ENCODE results near the gene NPFFR2. TPM values are rescaled to one million over a fixed set of nuclear protein-coding genes. Genes with fewer than 3 reads are reported as not detected.

The NPFFR2 gene
- polyA plus RNA-seq = not detected

GRCh38 chr4:72031868-72032608, at the start of gene NPFFR2:
NPFFR2 (plus strand) TSS chr4:72032000; CDS start chr4:72128592, 96,592 bp downstream.
- DNase-seq = no peak
- Mint-ChIP-seq H3K27ac (no peak within 1 kb of the TSS), H3K4me3 (no peak within 1 kb of the TSS), H3K9me3 (peaks cover 0 to 14% (median 4%) of the 10 kb centered on the region in 6 donors), H3K4me1 (no peaks in the 10 kb centered on the region), H3K36me3 (no peaks in the 10 kb centered on the region), H3K27me3 (ENCODE audit: low read depth in 3 of 3) (peaks cover 0 to 6% (median 2%) of the 10 kb centered on the region in 3 donors)

- Mint-ChIP-seq H3K27ac (no peak overlapping the region), H3K4me1 (no peaks in the 10 kb centered on the region), H3K9me3 (peaks cover 5 to 25% (median 18%) of the 10 kb centered on the region in 6 donors), H3K27me3 (ENCODE audit: low read depth in 3 of 3) (peaks cover 0 to 2% (median 0%) of the 10 kb centered on the region in 3 donors), H3K4me3 (no peak overlapping the region), H3K36me3 (no peaks in the 10 kb centered on the region)
- DNase-seq = no peak
Measured at GRCh38 chr4:71992571-71993312, 39.1 kb upstream of the NPFFR2 start.

- DNase-seq = no peak
- H3K4me1 Mint-ChIP-seq = no peaks in the 10 kb centered on the region
- peaks cover 19 to 36% (median 21%) of the 10 kb centered on the region in 6 donors for H3K9me3 Mint-ChIP-seq
- no peaks in the 10 kb centered on the region for H3K36me3 Mint-ChIP-seq
- peaks cover 0 to 2% (median 0%) of the 10 kb centered on the region in 3 donors for H3K27me3 Mint-ChIP-seq (ENCODE audit: low read depth in 3 of 3)
- no peak overlapping the region for H3K27ac Mint-ChIP-seq
- no peak overlapping the region for H3K4me3 Mint-ChIP-seq
Measured at GRCh38 chr4:71994559-71994958, 37.2 kb upstream of the NPFFR2 start.

- Mint-ChIP-seq H3K27ac (no peak overlapping the region), H3K27me3 (ENCODE audit: low read depth in 3 of 3) (no peaks in the 10 kb centered on the region), H3K9me3 (peaks cover 20 to 36% (median 25%) of the 10 kb centered on the region in 6 donors), H3K4me1 (no peaks in the 10 kb centered on the region), H3K36me3 (no peaks in the 10 kb centered on the region), H3K4me3 (no peak overlapping the region)
- no peak for DNase-seq
Measured at GRCh38 chr4:71995297-71995696, 36.5 kb upstream of the NPFFR2 start.

- peaks cover 0 to 1% (median 0%) of the 10 kb centered on the region in 3 donors for H3K27me3 Mint-ChIP-seq (ENCODE audit: low read depth in 3 of 3)
Measured at GRCh38 chr4:72006586-72006985, 25.2 kb upstream of the NPFFR2 start.

GRCh38 chr4:72011906-72012305, 19.9 kb upstream of the NPFFR2 start:
- H3K27ac Mint-ChIP-seq = no peak overlapping the region
- H3K27me3 Mint-ChIP-seq (ENCODE audit: low read depth in 3 of 3) = no peaks in the 10 kb centered on the region
- no peak overlapping the region for H3K4me3 Mint-ChIP-seq
- H3K4me1 Mint-ChIP-seq = no peaks in the 10 kb centered on the region
- H3K36me3 Mint-ChIP-seq = no peaks in the 10 kb centered on the region
- no peak for DNase-seq
- peaks cover 0 to 14% (median 2%) of the 10 kb centered on the region in 6 donors for H3K9me3 Mint-ChIP-seq

More at GRCh38 chr4:72006586-72006985, 25.2 kb upstream of the NPFFR2 start:
- Mint-ChIP-seq H3K9me3 (peaks cover 0 to 5% (median 2%) of the 10 kb centered on the region in 6 donors), H3K4me3 (no peak overlapping the region), H3K27ac (no peak overlapping the region), H3K4me1 (no peaks in the 10 kb centered on the region), H3K36me3 (no peaks in the 10 kb centered on the region)
- DNase-seq = no peak

- no peak for DNase-seq
- Mint-ChIP-seq H3K27ac (no peak overlapping the region), H3K9me3 (peaks cover 0 to 14% (median 0%) of the 10 kb centered on the region in 6 donors), H3K4me3 (no peak overlapping the region), H3K27me3 (ENCODE audit: low read depth in 3 of 3) (peaks cover 0 to 2% (median 0%) of the 10 kb centered on the region in 3 donors), H3K36me3 (no peaks in the 10 kb centered on the region), H3K4me1 (no peaks in the 10 kb centered on the region)
Measured at GRCh38 chr4:72016011-72016410, 15.8 kb upstream of the NPFFR2 start.

- Mint-ChIP-seq H3K9me3 (peaks cover 0 to 4% (median 0%) of the 10 kb centered on the region in 6 donors), H3K36me3 (no peaks in the 10 kb centered on the region), H3K27ac (no peak overlapping the region), H3K27me3 (ENCODE audit: low read depth in 3 of 3) (peaks cover 0 to 4% (median 0%) of the 10 kb centered on the region in 3 donors), H3K4me1 (no peaks in the 10 kb centered on the region), H3K4me3 (no peak overlapping the region)
- DNase-seq = no peak
Measured at GRCh38 chr4:72019688-72020087, 12.1 kb upstream of the NPFFR2 start.

GRCh38 chr4:72022553-72022952, 9.2 kb upstream of the NPFFR2 start:
- Mint-ChIP-seq H3K36me3 (no peaks in the 10 kb centered on the region), H3K9me3 (peaks cover 0 to 8% (median 1%) of the 10 kb centered on the region in 6 donors), H3K27me3 (ENCODE audit: low read depth in 3 of 3) (peaks cover 0 to 4% (median 0%) of the 10 kb centered on the region in 3 donors), H3K27ac (no peak overlapping the region), H3K4me3 (no peak overlapping the region), H3K4me1 (no peaks in the 10 kb centered on the region)
- no peak for DNase-seq

GRCh38 chr4:72055566-72055965, 23.8 kb downstream of the NPFFR2 start:
- Mint-ChIP-seq H3K4me3 (no peak overlapping the region), H3K4me1 (no peaks in the 10 kb centered on the region), H3K27me3 (ENCODE audit: low read depth in 3 of 3) (peaks cover 0 to 2% (median 0%) of the 10 kb centered on the region in 3 donors), H3K36me3 (no peaks in the 10 kb centered on the region), H3K27ac (no peak overlapping the region), H3K9me3 (peaks cover 0 to 11% (median 1%) of the 10 kb centered on the region in 6 donors)
- DNase-seq = no peak

- DNase-seq = no peak
- Mint-ChIP-seq H3K27me3 (ENCODE audit: low read depth in 3 of 3) (peaks cover 0 to 2% (median 0%) of the 10 kb centered on the region in 3 donors), H3K36me3 (peaks cover 0 to 3% (median 0%) of the 10 kb centered on the region in 3 donors), H3K4me3 (no peak overlapping the region), H3K9me3 (peaks cover 2 to 15% (median 5%) of the 10 kb centered on the region in 6 donors), H3K27ac (no peak overlapping the region), H3K4me1 (no peaks in the 10 kb centered on the region)
Measured at GRCh38 chr4:72063726-72064125, 31.9 kb downstream of the NPFFR2 start.

- H3K27me3 Mint-ChIP-seq (ENCODE audit: low read depth in 3 of 3) = peaks cover 0 to 2% (median 0%) of the 10 kb centered on the region in 3 donors
- peaks cover 2 to 18% (median 8%) of the 10 kb centered on the region in 6 donors for H3K9me3 Mint-ChIP-seq
- H3K4me3 Mint-ChIP-seq = no peak overlapping the region
- peaks cover 0 to 3% (median 0%) of the 10 kb centered on the region in 3 donors for H3K36me3 Mint-ChIP-seq
- H3K4me1 Mint-ChIP-seq = no peaks in the 10 kb centered on the region
- H3K27ac Mint-ChIP-seq = no peak overlapping the region
- DNase-seq = no peak
Measured at GRCh38 chr4:72067051-72067450, 35.3 kb downstream of the NPFFR2 start.

GRCh38 chr4:72073816-72074215, 42.0 kb downstream of the NPFFR2 start:
- Mint-ChIP-seq H3K9me3 (peaks cover 0 to 10% (median 4%) of the 10 kb centered on the region in 6 donors), H3K36me3 (no peaks in the 10 kb centered on the region), H3K27ac (no peak overlapping the region), H3K27me3 (ENCODE audit: low read depth in 3 of 3) (no peaks in the 10 kb centered on the region), H3K4me1 (no peaks in the 10 kb centered on the region), H3K4me3 (no peak overlapping the region)
- DNase-seq = no peak

- Mint-ChIP-seq H3K9me3 (peaks cover 0 to 10% (median 2%) of the 10 kb centered on the region in 6 donors), H3K4me3 (no peak overlapping the region), H3K27ac (no peak overlapping the region), H3K4me1 (no peaks in the 10 kb centered on the region), H3K27me3 (ENCODE audit: low read depth in 3 of 3) (no peaks in the 10 kb centered on the region), H3K36me3 (no peaks in the 10 kb centered on the region)
- DNase-seq = no peak
Measured at GRCh38 chr4:72076562-72076961, 44.8 kb downstream of the NPFFR2 start.

Data from immature natural killer cell (primary cell).